ENCODE results near the gene KIF18A. TPM values are rescaled to one million over a fixed set of nuclear protein-coding genes. Genes with fewer than 3 reads are reported as not detected.
A peak's percentile ranks its signal among the peaks of the same experiment; 100 is the strongest.

KIF18A gene
- total and polyA plus RNA-seq, 9 of the 15 experiments (the other 6 are each of a cell fraction or from before 2014, with no cell fraction given), result 15.1 to 36.1 (median 24.3) TPM

DNA sequence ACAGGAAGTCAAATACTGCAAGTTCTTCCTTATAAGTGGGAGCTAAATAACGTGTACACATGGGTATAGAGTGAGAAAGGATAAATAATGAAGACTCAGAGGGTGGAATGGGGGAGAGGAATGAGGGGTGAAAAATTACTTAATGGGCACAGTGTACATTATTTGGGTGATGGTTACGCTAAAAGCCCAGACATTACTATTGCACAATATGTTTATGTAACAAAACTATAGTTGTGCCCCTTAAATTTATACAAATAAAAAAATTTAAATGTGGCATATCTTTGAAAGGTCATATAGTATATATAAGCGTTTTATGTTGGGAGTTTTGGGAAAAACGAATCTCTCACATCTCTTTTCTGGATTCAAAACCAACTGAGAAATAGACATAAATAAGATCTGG, 96.1 kb downstream of the KIF18A start:
- FAIRE-seq (no peak), ATAC-seq (no peak), DNase-seq (ENCODE audit: extremely low read depth in 1 of 4, low spot score in 3 of 4) (no peak)
- no peaks in the 10 kb centered on the region for H3K9me1 ChIP-seq (ENCODE audit: control insufficient read depth, insufficient read depth, low read length)
- no peaks in the 10 kb centered on the region for H3K9me3 ChIP-seq (replicated peaks; ENCODE audit: control insufficient read depth, insufficient read depth, low read depth, low read length)
- TF ChIP-seq CEBPG (CRISPR knock-in tag; IDR thresholded peaks at IDR 0.05), result no peak
- TF ChIP-seq CEBPG (tag; conservative IDR thresholded peaks at IDR 0.05 in 1 of 2, IDR thresholded peaks at IDR 0.05 in 1 of 2), result peak; percentile 32 to 86; a peak in 3 of 4 replicates
- no peak for TF ChIP-seq ZFP1 (CRISPR knock-in tag; IDR thresholded peaks at IDR 0.05)
- TF ChIP-seq, protein P1, sequence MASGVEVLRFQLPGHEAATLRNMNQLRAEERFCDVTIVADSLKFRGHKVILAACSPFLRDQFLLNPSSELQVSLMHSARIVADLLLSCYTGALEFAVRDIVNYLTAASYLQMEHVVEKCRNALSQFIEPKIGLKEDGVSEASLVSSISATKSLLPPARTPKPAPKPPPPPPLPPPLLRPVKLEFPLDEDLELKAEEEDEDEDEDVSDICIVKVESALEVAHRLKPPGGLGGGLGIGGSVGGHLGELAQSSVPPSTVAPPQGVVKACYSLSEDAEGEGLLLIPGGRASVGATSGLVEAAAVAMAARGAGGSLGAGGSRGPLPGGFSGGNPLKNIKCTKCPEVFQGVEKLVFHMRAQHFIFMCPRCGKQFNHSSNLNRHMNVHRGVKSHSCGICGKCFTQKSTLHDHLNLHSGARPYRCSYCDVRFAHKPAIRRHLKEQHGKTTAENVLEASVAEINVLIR (CRISPR knock-in tag; IDR thresholded peaks at IDR 0.05), result no peak
- TF ChIP-seq CEBPB (tag; IDR thresholded peaks at IDR 0.05), result peak; percentile 77
- TF ChIP-seq NBN (IDR thresholded peaks at IDR 0.05; ENCODE audit: low read depth), result no peak
- no peak for TF ChIP-seq CTBP1 (IDR thresholded peaks at IDR 0.05; ENCODE audit: borderline replicate concordance)
- H3K27me3 ChIP-seq (ENCODE audit: control insufficient read depth in 2 of 2, insufficient read depth in 2 of 2, low read length in 2 of 2), result no peaks in the 10 kb centered on the region
- H3K4me2 ChIP-seq (ENCODE audit: insufficient read depth, low read length), result no peak overlapping the region
- ChIA-PET CTCF (ENCODE audit: low intra/inter-chr PET ratio) (no interaction called here), POLR2A (no interaction called here)
- H3K4me1 ChIP-seq (replicated peaks in 1 of 2; ENCODE audit: control insufficient read depth in 2 of 2, insufficient read depth in 2 of 2, low read length in 2 of 2), result no peaks in the 10 kb centered on the region
- no peak overlapping the region for H3K4me3 ChIP-seq
- H3K79me2 ChIP-seq (ENCODE audit: control insufficient read depth, insufficient read depth, low read length), result no peaks in the 10 kb centered on the region
- H3K27ac ChIP-seq (ENCODE audit: extremely low read depth, low read depth, low read length), result no peak overlapping the region
- intact Hi-C loops (cut with micrococcal nuclease), result no loop called here
- H3K9ac ChIP-seq (ENCODE audit: insufficient read depth in 1 of 2, low read depth in 2 of 2, low read length in 2 of 2), result no peak overlapping the region
- no TSS peak for BruUV-seq (replicated peaks)
- WGBS (ENCODE audit: insufficient coverage, low coverage, missing lambda C conversion rate), result 37% methylated on average over 4 of the region's 4 CpGs
- H3K36me3 ChIP-seq (ENCODE audit: control insufficient read depth, insufficient read depth, low read length), result no peaks in the 10 kb centered on the region; the same call in 2 of the 3 replicates
- H2AFZ ChIP-seq (ENCODE audit: low read depth, low read length), result no peak overlapping the region
- no peaks in the 10 kb centered on the region for H4K20me1 ChIP-seq (replicated peaks; ENCODE audit: control insufficient read depth, insufficient read depth, low read length)
- in situ Hi-C loops (cut with MboI), result no loop called here

Data from K562 (cell line).